ENCODE data around the gene TMEM109. TPM values are rescaled to one million over a fixed set of nuclear protein-coding genes. Genes with fewer than 3 reads are reported as not detected.

The TMEM109 gene
- total RNA-seq, 2 donors from 2014 or later, result 158 to 213 TPM

DNA sequence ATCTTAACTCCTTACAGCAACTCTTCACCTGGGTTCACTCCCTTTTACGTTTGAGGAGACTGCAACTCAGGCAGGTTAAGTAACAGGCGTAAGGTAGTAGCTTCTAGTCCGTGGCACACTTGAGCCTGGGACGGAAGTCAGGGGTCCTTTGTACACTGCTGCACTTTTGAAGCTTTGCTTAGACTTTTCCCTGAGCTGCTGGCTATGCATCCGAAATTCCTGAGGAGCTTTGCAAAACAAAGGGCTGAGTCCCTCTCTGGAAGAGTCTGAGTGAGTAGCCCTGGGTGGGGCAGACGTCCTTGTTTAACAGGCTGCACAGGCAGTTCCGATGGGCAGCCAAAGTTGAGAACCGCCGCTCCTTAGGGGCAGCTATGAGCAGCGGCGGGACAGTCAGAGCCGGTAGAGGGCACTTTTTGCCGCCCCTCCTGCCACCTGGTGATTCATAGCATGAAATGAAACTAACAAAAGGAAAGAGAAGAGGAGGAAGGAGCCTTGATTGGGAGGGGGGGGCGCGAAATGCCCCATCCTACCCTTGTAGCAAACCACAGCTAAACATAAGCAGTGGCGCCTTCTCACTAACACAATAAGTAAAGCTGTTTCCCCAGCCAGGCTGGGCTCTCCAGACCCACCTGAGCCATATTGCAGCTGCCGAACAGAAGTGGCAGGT, 1.4 kb downstream of the TMEM109 start:
- H3K4me1 ChIP-seq (ENCODE audit: control insufficient read depth in 1 of 2, low read depth in 2 of 2), result peaks cover 12 to 49% of the 10 kb centered on the region in 2 donors
- H3K27ac ChIP-seq, result peak overlapping the region; percentile 94 to 95
- no peak for DNase-seq (ENCODE audit: low spot score)
- H3K36me3 ChIP-seq, result peaks cover 5% of the 10 kb centered on the region
- H3K27me3 ChIP-seq (replicated peaks; ENCODE audit: insufficient read depth), result no peaks in the 10 kb centered on the region
- H3K9me3 ChIP-seq, result no peaks in the 10 kb centered on the region
- H3K4me3 ChIP-seq, result peak overlapping the region; percentile 80
- ATAC-seq (ENCODE audit: insufficient number of reproducible peaks, low FRiP score, low read depth), result peak; percentile 33
- peak; percentile 25 for TF ChIP-seq CTCF (IDR thresholded peaks at IDR 0.05)

DNA sequence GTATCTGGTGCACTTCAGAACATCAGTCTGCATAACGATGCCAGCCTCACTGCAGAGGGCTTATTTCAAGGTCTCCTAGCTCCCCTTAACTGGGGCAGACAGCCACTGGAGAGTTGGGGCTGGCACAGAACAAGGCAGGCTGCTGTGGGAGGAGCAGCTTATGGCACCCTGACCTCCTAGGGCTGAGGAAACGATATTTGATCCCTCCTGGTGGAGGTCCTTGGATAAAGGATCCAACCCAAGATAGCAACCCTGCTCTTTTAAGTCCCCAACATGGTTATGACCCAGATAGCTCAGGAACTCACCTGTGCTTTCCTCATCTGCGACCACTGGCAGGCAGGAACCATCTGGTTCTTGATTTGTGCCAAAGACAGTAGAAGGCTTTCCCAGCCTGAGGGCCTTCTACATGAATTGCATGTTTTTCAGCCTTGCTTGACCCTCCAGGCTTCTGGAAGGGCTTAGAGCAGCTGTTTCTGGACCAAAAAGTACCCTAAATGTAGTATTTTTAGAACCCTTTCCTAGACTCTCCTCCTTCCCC, 2.8 kb downstream of the TMEM109 start:
- TF ChIP-seq CTCF (IDR thresholded peaks at IDR 0.05), result no peak
- no peak overlapping the region for H3K4me3 ChIP-seq
- ATAC-seq (ENCODE audit: insufficient number of reproducible peaks, low FRiP score, low read depth), result no peak
- no peaks in the 10 kb centered on the region for H3K9me3 ChIP-seq
- H3K36me3 ChIP-seq, result peaks cover 19% of the 10 kb centered on the region
- H3K27ac ChIP-seq, result no peak overlapping the region
- H3K27me3 ChIP-seq (replicated peaks; ENCODE audit: insufficient read depth), result no peaks in the 10 kb centered on the region
- peaks cover 12 to 49% of the 10 kb centered on the region in 2 donors for H3K4me1 ChIP-seq (ENCODE audit: control insufficient read depth in 1 of 2, low read depth in 2 of 2)
- DNase-seq (ENCODE audit: low spot score), result no peak

DNA sequence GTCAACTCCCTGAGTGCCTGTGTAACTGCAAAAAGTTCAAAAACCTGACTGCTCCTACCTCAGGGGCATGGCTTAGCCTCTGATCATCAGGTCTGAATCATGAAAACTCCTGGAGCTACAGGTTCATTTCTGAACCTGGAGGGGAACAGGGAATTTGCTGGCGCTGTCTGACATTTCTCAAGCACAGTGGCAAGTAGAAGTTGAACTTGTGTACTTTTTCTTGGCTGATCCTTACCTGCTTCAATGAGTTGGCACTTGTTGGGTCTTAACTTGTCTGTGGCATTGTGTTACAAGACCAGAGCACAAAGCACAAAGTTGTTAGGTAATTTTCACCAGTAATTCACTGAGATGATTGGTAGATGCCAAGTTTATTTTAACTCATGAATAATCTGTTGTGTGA, 3.3 kb downstream of the TMEM109 start:
- H3K9me3 ChIP-seq, result no peaks in the 10 kb centered on the region
- no peaks in the 10 kb centered on the region for H3K27me3 ChIP-seq (replicated peaks; ENCODE audit: insufficient read depth)
- DNase-seq (ENCODE audit: low spot score) (no peak), ATAC-seq (ENCODE audit: insufficient number of reproducible peaks, low FRiP score, low read depth) (no peak)
- no peak for TF ChIP-seq CTCF (IDR thresholded peaks at IDR 0.05)
- H3K27ac ChIP-seq, result no peak overlapping the region
- peaks cover 12 to 49% of the 10 kb centered on the region in 2 donors for H3K4me1 ChIP-seq (ENCODE audit: control insufficient read depth in 1 of 2, low read depth in 2 of 2)
- no peak overlapping the region for H3K4me3 ChIP-seq
- peaks cover 24% of the 10 kb centered on the region for H3K36me3 ChIP-seq

DNA sequence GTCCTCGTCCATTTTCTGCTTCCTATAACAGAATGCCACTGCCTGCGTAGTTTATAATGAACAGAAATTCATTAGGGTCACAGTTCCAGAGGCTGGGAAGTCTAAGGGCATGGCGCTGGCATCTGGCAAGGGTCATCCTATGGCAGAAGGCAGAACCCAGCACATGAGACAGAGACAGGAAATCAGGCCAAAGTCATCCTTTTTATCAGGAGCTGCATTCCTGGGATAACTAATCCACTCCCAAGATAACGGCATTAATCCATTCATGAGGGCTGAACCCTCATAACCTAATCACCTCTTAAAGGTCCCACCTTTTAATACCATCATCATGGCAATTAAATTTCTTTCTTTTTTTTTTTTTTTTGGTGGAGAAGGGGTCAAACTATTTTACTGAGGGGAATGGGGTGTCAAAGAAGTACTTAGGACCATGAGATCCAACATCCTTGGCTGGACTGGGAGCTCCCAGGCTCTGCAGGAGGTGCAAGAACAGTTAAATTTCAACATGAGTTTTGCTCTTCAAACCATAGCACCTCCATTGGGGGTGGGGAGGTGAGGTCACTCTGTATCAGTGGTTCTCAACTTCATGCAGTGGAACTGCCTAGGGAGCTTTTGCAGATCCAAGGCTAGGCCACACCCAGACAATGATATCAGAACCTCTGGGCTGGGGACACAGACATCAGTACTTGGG, 4.4 kb downstream of the TMEM109 start:
- no peak for TF ChIP-seq CTCF (IDR thresholded peaks at IDR 0.05)
- no peak for ATAC-seq (ENCODE audit: insufficient number of reproducible peaks, low FRiP score, low read depth)

DNA sequence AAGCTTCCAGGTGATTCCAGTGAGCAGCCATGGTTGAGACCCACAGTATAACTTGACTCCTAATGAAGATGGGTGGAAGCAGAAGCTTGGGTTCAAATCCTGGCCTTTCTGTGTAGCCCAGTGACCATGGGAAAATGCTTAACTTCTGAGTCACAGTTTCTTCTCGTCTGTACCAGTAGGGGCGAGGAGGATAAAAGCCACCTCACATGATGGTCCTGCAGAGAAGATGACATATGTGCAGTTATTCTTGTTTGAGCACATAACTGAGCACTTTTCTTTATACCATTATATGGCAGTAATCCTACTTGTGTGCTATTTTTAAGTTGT, 4.9 kb downstream of the TMEM109 start:
- ATAC-seq (ENCODE audit: insufficient number of reproducible peaks, low FRiP score, low read depth) (no peak), DNase-seq (ENCODE audit: low spot score) (no peak)
- Histone ChIP-seq H3K4me3 (no peak overlapping the region), H3K27me3 (replicated peaks; ENCODE audit: insufficient read depth) (no peaks in the 10 kb centered on the region), H3K9me3 (no peaks in the 10 kb centered on the region), H3K4me1 (ENCODE audit: control insufficient read depth in 1 of 2, low read depth in 2 of 2) (peaks cover 8 to 44% of the 10 kb centered on the region in 2 donors), H3K27ac (no peak overlapping the region), H3K36me3 (peaks cover 30% of the 10 kb centered on the region)
- TF ChIP-seq CTCF (IDR thresholded peaks at IDR 0.05), result no peak

More for the DNA sequence above, 4.4 kb downstream of the TMEM109 start:
- no peaks in the 10 kb centered on the region for H3K9me3 ChIP-seq
- H3K4me3 ChIP-seq, result no peak overlapping the region
- no peak overlapping the region for H3K27ac ChIP-seq
- H3K4me1 ChIP-seq (ENCODE audit: control insufficient read depth in 1 of 2, low read depth in 2 of 2), result peaks cover 6 to 41% of the 10 kb centered on the region in 2 donors
- H3K27me3 ChIP-seq (replicated peaks; ENCODE audit: insufficient read depth), result no peaks in the 10 kb centered on the region
- no peak for DNase-seq (ENCODE audit: low spot score)
- peaks cover 30% of the 10 kb centered on the region for H3K36me3 ChIP-seq
